Right atrium auricular region (tissue), 2 donors: ENCODE measurements around the gene ERG. TPM values are rescaled to one million over a fixed set of nuclear protein-coding genes. Genes with fewer than 3 reads are reported as not detected.

ENCODE experiments used
- DNase-seq: peaks from one replicate; pipeline ENCODE4 v3.0.0-alpha.2; 2019; ENCODE audit warnings: low spot score
- H3K27ac ChIP-seq, 2 donors: fragments of 200-600 bp; sonication (generic); 1 replicate in 1 of 2; 2 replicates in 1 of 2; pipeline ENCODE4 v1.5.1; 2016 to 2019
- H3K27me3 ChIP-seq, 2 donors: fragments of 200-600 bp; sonication (generic); one replicate each; pipeline versions ENCODE4 v1.5.1 to v1.6.0; 2017 to 2019
- H3K36me3 ChIP-seq: fragments of 200-600 bp; sonication (generic); one replicate; pipeline ENCODE4 v1.5.1; 2016
- H3K4me1 ChIP-seq, 2 donors: fragments of 200-600 bp; sonication (generic); one replicate each; pipeline versions ENCODE4 v1.5.1 to v1.6.0; 2017 to 2019
- H3K4me3 ChIP-seq, 2 donors: fragments of 200-600 bp; sonication (generic); 1 replicate in 1 of 2; 2 replicates in 1 of 2; pipeline ENCODE4 v1.5.1; 2017 to 2019; ENCODE audit warnings: mild to moderate bottlenecking in 1 of 2, moderate library complexity in 1 of 2
- H3K9me3 ChIP-seq, 2 donors: fragments of 200-600 bp; sonication (generic); one replicate each; pipeline ENCODE4 v1.5.1; 2019
- CTCF ChIP-seq, 2 donors: fragments of 200-600 bp; sonication (generic); IDR thresholded peaks; one replicate each; pipeline ENCODE4 v1.5.1; 2019; ENCODE audit warnings: antibody characterized with exemption in 2 of 2
- total RNA-seq, 2 donors: library from RNA; depleted of rRNA; stranded (reverse); fragments of >200 nt; gene quantifications; one replicate each; pipeline ENCODE4 v1.1.0, GENCODE V29; 2016

Gene ERG
- total RNA-seq, 2 donors from 2014 or later: 6.3 to 13.2 TPM

GRCh38 chr21:38441153-38441552, 57.1 kb downstream of the ERG start:
- no peak overlapping the region for H3K4me3 ChIP-seq
- no peak for TF ChIP-seq CTCF (IDR thresholded peaks at IDR 0.05)
- DNase-seq: no peak
- no peaks in the 10 kb centered on the region for H3K27me3 ChIP-seq
- no peaks in the 10 kb centered on the region for H3K36me3 ChIP-seq
- H3K4me1 ChIP-seq: peaks cover 0 to 20% of the 10 kb centered on the region in 2 donors
- H3K9me3 ChIP-seq: no peaks in the 10 kb centered on the region
- H3K27ac ChIP-seq: no peak overlapping the region

GRCh38 chr21:38440746-38441145, 57.5 kb downstream of the ERG start:
- Histone ChIP-seq H3K27me3 (no peaks in the 10 kb centered on the region), H3K36me3 (no peaks in the 10 kb centered on the region), H3K4me3 (no peak overlapping the region), H3K4me1 (peaks cover 0 to 20% of the 10 kb centered on the region in 2 donors), H3K9me3 (no peaks in the 10 kb centered on the region), H3K27ac (no peak overlapping the region)
- no peak for DNase-seq
- no peak for TF ChIP-seq CTCF (IDR thresholded peaks at IDR 0.05)

DNA sequence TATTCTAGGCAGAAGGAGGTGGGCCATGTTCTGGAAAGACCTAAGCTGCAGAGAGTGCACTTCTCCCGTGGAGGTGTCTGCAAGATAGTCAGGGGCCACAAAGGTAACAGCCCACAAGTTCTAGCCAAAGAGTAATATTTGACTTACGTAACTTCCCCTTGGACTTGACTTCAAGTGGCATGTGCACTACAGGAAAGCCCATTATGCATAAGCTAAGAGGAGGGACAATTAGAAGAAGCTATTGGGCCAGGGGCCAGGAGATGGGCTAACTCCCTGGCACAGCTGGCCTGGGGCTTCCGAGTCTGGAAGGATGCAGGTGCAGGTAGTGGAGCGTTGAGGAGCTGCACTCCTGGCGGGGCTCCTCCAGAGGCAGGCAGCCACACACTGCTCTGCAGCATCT, 58.3 kb downstream of the ERG start:
- no peaks in the 10 kb centered on the region for H3K9me3 ChIP-seq
- no peak overlapping the region for H3K4me3 ChIP-seq
- no peak overlapping the region for H3K27ac ChIP-seq
- no peak for TF ChIP-seq CTCF (IDR thresholded peaks at IDR 0.05)
- peaks cover 0 to 28% of the 10 kb centered on the region in 2 donors for H3K4me1 ChIP-seq
- H3K27me3 ChIP-seq: no peaks in the 10 kb centered on the region
- DNase-seq: no peak
- no peaks in the 10 kb centered on the region for H3K36me3 ChIP-seq

- H3K36me3 ChIP-seq: no peaks in the 10 kb centered on the region
- H3K27ac ChIP-seq: no peak overlapping the region
These were observed 58.9 kb downstream of the ERG start for GRCh38 chr21:38439426-38439825.

GRCh38 chr21:38438462-38438893, 59.8 kb downstream of the ERG start:
- H3K27me3 ChIP-seq: no peaks in the 10 kb centered on the region
- H3K4me1 ChIP-seq: peaks cover 0 to 36% of the 10 kb centered on the region in 2 donors
- no peaks in the 10 kb centered on the region for H3K36me3 ChIP-seq
- H3K27ac ChIP-seq: no peak overlapping the region
- TF ChIP-seq CTCF (IDR thresholded peaks at IDR 0.05): no peak
- peak; percentile 80 for DNase-seq
- no peaks in the 10 kb centered on the region for H3K9me3 ChIP-seq
- no peak overlapping the region for H3K4me3 ChIP-seq

More at GRCh38 chr21:38439426-38439825, 58.9 kb downstream of the ERG start:
- TF ChIP-seq CTCF (IDR thresholded peaks at IDR 0.05): no peak
- Histone ChIP-seq H3K4me3 (no peak overlapping the region), H3K4me1 (peaks cover 0 to 33% of the 10 kb centered on the region in 2 donors), H3K27me3 (no peaks in the 10 kb centered on the region), H3K9me3 (no peaks in the 10 kb centered on the region)
- no peak for DNase-seq

DNA sequence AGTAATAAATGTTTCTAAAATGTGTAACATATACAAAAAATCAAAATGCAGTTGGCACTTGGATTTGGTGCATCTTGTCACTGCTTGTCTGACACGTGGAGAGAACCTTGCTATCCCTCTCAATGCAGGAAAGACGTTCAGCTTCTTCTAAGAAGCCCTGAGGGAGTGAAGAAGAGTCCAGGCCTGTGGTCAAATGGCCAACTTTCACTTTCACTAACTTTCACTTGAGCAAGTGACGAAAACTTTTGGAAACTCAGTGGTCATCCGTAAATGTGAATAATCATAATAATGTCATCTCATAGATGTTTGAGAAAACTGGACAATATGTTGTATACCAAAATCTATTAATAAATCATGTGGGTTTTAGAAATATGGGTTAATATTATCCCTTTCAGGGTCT, 61.9 kb downstream of the ERG start:
- H3K9me3 ChIP-seq: no peaks in the 10 kb centered on the region
- H3K27me3 ChIP-seq: no peaks in the 10 kb centered on the region
- H3K4me3 ChIP-seq: no peak overlapping the region
- no peak overlapping the region for H3K27ac ChIP-seq
- DNase-seq: no peak
- TF ChIP-seq CTCF (IDR thresholded peaks at IDR 0.05): no peak
- peaks cover 0 to 36% of the 10 kb centered on the region in 2 donors for H3K4me1 ChIP-seq
- H3K36me3 ChIP-seq: no peaks in the 10 kb centered on the region
